Retinal pigment epithelial cell (primary cell): ENCODE results near the gene NBEAL2.
"Not testable (repeated sequence)": the region's sequence is repeated elsewhere in the genome, so short reads cannot be mapped to it uniquely, and the experiment has no call there.

Experiments used
- DNase-seq: peaks from one replicate; pipeline ENCODE4 v3.0.0-alpha.2; 2010; ENCODE audit warnings: low read depth
- H3K4me3 ChIP-seq: 2 replicates; pipeline ENCODE4 v1.5.1; 2011; ENCODE audit warnings: mild to moderate bottlenecking, low read length, control low read depth, moderate library complexity
- CTCF ChIP-seq: conservative IDR thresholded peaks from 2 replicates; pipeline ENCODE4 v1.5.1; 2011; ENCODE audit warnings: low read depth, low read length, control low read depth, inconsistent platforms

The NBEAL2 gene

GRCh38 chr3:47036145-47036544, 56.7 kb downstream of the NBEAL2 start:
- DNase-seq: no peak
- no peak for TF ChIP-seq CTCF
- H3K4me3 ChIP-seq: no peak overlapping the region

DNA sequence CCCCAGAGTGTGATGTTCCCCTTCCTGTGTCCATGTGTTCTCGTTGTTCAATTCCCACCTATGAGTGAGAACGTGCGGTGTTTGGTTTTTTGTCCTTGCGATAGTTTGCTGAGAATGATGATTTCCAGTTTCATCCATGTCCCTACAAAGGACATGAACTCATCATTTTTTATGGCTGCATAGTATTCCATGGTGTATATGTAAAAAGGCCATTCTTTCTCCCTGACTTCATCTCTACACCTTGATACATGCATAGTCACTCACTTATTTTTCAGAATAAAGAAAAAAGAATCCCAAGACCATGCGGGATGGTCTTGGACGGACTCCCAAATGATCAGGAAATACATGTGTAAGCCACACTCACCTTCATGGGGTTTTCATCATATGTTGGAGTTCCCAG, 57.8 kb downstream of the NBEAL2 start:
- H3K4me3 ChIP-seq, DNase-seq: not testable (repeated sequence)

DNA sequence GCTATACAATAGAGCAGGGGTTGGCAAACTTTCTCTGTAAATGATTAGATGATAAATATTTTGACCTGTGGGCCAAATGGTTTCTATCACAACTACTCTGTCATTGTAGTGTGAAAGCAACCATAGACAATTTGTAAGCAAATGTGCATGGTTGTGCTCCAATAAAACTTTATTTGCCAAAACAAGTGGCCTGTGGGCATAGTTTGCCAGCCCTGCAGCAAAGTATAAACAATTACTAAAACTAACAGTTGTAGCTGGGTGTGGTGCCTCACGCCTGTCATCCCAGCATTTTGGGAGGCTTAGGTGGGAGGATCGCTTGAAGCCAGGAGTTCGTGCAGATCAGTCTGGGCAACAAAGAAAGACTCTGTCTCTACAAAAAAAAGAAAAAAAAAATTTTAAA, 61.6 kb downstream of the NBEAL2 start:
- H3K4me3 ChIP-seq: no peak overlapping the region
- DNase-seq: no peak
- TF ChIP-seq CTCF: no peak

- no peak for DNase-seq
- H3K4me3 ChIP-seq: no peak overlapping the region
- no peak for TF ChIP-seq CTCF
Measured at GRCh38 chr3:47042231-47042791, 62.8 kb downstream of the NBEAL2 start.

- DNase-seq: no peak
- H3K4me3 ChIP-seq: no peak overlapping the region
- no peak for TF ChIP-seq CTCF
Measured at GRCh38 chr3:47047069-47047468, 67.6 kb downstream of the NBEAL2 start.

- H3K4me3 ChIP-seq: no peak overlapping the region
- TF ChIP-seq CTCF: no peak
- no peak for DNase-seq
Measured at GRCh38 chr3:47047673-47048072, 68.2 kb downstream of the NBEAL2 start.

DNA sequence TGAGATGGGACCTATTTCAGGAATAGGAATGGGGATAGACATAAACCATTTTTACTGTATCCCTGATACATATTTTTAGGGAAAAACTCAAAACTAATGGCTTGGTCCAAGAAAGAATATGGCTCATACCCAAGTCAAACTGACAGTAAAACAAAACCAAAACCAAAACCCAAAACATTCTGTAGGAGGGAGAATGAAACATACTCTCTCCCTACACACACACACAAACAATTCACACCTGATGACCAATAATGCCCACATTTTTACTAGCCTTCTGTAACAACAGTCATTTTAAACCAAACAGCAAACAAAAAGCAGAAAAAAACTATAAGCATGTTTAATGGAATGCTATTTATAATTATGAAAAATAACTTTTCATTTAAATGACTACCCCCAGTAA, 74.9 kb downstream of the NBEAL2 start:
- TF ChIP-seq CTCF: no peak
- no peak overlapping the region for H3K4me3 ChIP-seq
- DNase-seq: no peak

DNA sequence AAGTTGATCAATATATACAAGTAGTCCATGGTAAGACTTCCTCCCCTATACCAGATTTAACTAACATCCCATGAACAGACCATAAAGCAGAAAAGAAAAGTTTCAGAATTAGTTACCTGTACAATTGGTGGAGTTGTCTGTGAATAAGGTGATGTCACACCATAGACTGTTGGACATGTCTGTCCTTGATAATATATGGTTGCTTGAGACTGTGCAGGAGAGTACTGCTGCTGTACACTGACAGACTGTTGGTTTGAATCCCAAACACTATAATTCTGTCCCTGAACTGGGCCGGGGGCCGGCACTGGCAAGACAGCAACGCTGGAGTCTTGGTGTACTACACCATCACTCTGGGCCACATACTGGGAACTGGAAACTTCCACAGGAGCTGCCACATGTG, 77.2 kb downstream of the NBEAL2 start:
- no peak for DNase-seq
- TF ChIP-seq CTCF: no peak
- H3K4me3 ChIP-seq: no peak overlapping the region
